Spleen (tissue), 7 donors: ENCODE results near the gene DRAXIN.

Experiments
- POLR2A ChIP-seq, 3 donors: fragments of 450-650 bp; IDR thresholded peaks; one replicate each; pipeline ENCODE4 v1.5.1; 2017; ENCODE audit warnings: antibody characterized with exemption in 3 of 3, mild to moderate bottlenecking in 1 of 3
- TF ChIP-seq, protein P1 (sequence below), 11 experiments: fragments of 200-600 bp in 7 of 11; fragments of 450-650 bp in 4 of 11; sonication (generic) in 4 of 11; IDR thresholded peaks in 8 of 11; conservative IDR thresholded peaks in 3 of 11; 1 replicate in 7 of 11; 2 replicates in 4 of 11; pipeline versions ENCODE4 v1.4.0 to v1.8.0; 2016 to 2021; ENCODE audit warnings: antibody characterized with exemption in 11 of 11, inconsistent platforms in 4 of 11, mild to moderate bottlenecking in 1 of 11
- donor health status: DM: no; HTN: no; CAD: no; lungs with moderate emphysema.
- donor health status: DM: no; HTN: no; CAD: no.
- donor health status: DM: no; HTN: no; CAD: no.

GRCh38 chr1:11729155-11729497 is 37.6 kb downstream of the DRAXIN start:
- TF ChIP-seq POLR2A (IDR thresholded peaks at IDR 0.05) = no peak
- TF ChIP-seq, protein P1, sequence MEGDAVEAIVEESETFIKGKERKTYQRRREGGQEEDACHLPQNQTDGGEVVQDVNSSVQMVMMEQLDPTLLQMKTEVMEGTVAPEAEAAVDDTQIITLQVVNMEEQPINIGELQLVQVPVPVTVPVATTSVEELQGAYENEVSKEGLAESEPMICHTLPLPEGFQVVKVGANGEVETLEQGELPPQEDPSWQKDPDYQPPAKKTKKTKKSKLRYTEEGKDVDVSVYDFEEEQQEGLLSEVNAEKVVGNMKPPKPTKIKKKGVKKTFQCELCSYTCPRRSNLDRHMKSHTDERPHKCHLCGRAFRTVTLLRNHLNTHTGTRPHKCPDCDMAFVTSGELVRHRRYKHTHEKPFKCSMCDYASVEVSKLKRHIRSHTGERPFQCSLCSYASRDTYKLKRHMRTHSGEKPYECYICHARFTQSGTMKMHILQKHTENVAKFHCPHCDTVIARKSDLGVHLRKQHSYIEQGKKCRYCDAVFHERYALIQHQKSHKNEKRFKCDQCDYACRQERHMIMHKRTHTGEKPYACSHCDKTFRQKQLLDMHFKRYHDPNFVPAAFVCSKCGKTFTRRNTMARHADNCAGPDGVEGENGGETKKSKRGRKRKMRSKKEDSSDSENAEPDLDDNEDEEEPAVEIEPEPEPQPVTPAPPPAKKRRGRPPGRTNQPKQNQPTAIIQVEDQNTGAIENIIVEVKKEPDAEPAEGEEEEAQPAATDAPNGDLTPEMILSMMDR (IDR thresholded peaks at IDR 0.05 in 8 of 11, conservative IDR thresholded peaks at IDR 0.05 in 3 of 11) = no peak
